Lower lobe of right lung (tissue), 2 donors: ENCODE measurements around the gene PSMA6. TPM values are rescaled to one million over a fixed set of nuclear protein-coding genes. Genes with fewer than 3 reads are reported as not detected.
A peak's percentile ranks its signal among the peaks of the same experiment; 100 is the strongest.
"Not testable (repeated sequence)": the region's sequence is repeated elsewhere in the genome, so short reads cannot be mapped to it uniquely, and the experiment has no call there.

Source experiments
- ATAC-seq, 2 donors: fragments of 200-7000 bp; cut with Tn5 transposase; one replicate each; pipeline ENCODE4 v1.9.1; 2020 to 2022; ENCODE audit warnings: mild to moderate bottlenecking in 2 of 2, moderate library complexity in 2 of 2
- DNase-seq: peaks from one replicate; pipeline ENCODE4 v3.0.0-alpha.2; 2020
- H3K27ac ChIP-seq: fragments of 200-600 bp; one replicate; pipeline ENCODE4 v1.8.0; 2022
- H3K27me3 ChIP-seq: fragments of 200-600 bp; one replicate; pipeline ENCODE4 v1.8.0; 2022; ENCODE audit warnings: low read depth
- H3K36me3 ChIP-seq: fragments of 200-600 bp; one replicate; pipeline ENCODE4 v1.8.0; 2022; ENCODE audit warnings: mild to moderate bottlenecking
- H3K4me1 ChIP-seq: fragments of 200-600 bp; one replicate; pipeline ENCODE4 v1.8.0; 2022
- H3K4me3 ChIP-seq: fragments of 200-600 bp; one replicate; pipeline ENCODE4 v1.8.0; 2022; ENCODE audit warnings: mild to moderate bottlenecking
- H3K9me3 ChIP-seq: fragments of 200-600 bp; one replicate; pipeline ENCODE4 v1.8.0; 2022
- CTCF ChIP-seq: fragments of 200-600 bp; IDR thresholded peaks from one replicate; pipeline ENCODE4 v1.8.0; 2022; ENCODE audit warnings: antibody characterized with exemption, mild to moderate bottlenecking
- intact Hi-C: fragments of 100-400 bp; cut with DNase I; formaldehyde crosslinking; loops from one replicate; pipeline ENCODE4 v1.11.0; 2022
- total RNA-seq: library from RNA; stranded (reverse); fragmentation: NEBNext Ultra II Directional; extraction: Animal tissue kit (Norgen Biotek cat#: 25700); gene quantifications from one replicate; pipeline ENCODE4 v1.2.1, GENCODE V29; 2021
- donor health status: DM: no; HTN: yes; CAD: no; lungs with severe emphysema.

The PSMA6 gene
- total RNA-seq, 1 donor from 2014 or later = 159 TPM

- no peak for ATAC-seq
- H3K4me3 ChIP-seq = no peak overlapping the region
- no peak for DNase-seq
- H3K4me1 ChIP-seq = no peaks in the 10 kb centered on the region
- H3K27me3 ChIP-seq = no peaks in the 10 kb centered on the region
- intact Hi-C loops = no loop called here
- TF ChIP-seq CTCF = no peak
- no peaks in the 10 kb centered on the region for H3K36me3 ChIP-seq
- no peaks in the 10 kb centered on the region for H3K9me3 ChIP-seq
- no peak overlapping the region for H3K27ac ChIP-seq
Observed at GRCh38 chr14:35247777-35248475, 44.3 kb upstream of the PSMA6 start.

- no peak for ATAC-seq
- Histone ChIP-seq H3K4me3 (no peak overlapping the region), H3K4me1 (no peaks in the 10 kb centered on the region), H3K36me3 (no peaks in the 10 kb centered on the region), H3K9me3 (no peaks in the 10 kb centered on the region), H3K27me3 (no peaks in the 10 kb centered on the region), H3K27ac (no peak overlapping the region)
- no peak for TF ChIP-seq CTCF
- DNase-seq = no peak
- intact Hi-C loops = no loop called here
Observed at GRCh38 chr14:35248476-35248788, 43.8 kb upstream of the PSMA6 start.

- peak in 1 of 2 donors; percentile 39 for ATAC-seq
- Histone ChIP-seq H3K27me3 (no peaks in the 10 kb centered on the region), H3K4me1 (no peaks in the 10 kb centered on the region), H3K36me3 (no peaks in the 10 kb centered on the region), H3K9me3 (no peaks in the 10 kb centered on the region), H3K4me3 (no peak overlapping the region), H3K27ac (no peak overlapping the region)
- DNase-seq = no peak
- TF ChIP-seq CTCF = no peak
- intact Hi-C loops = no loop called here
Observed at GRCh38 chr14:35250319-35250718, 41.9 kb upstream of the PSMA6 start.

- no peak for ATAC-seq
- no peak for TF ChIP-seq CTCF
- Histone ChIP-seq H3K4me1 (no peaks in the 10 kb centered on the region), H3K4me3 (no peak overlapping the region), H3K36me3 (no peaks in the 10 kb centered on the region), H3K27me3 (no peaks in the 10 kb centered on the region), H3K9me3 (no peaks in the 10 kb centered on the region), H3K27ac (no peak overlapping the region)
- DNase-seq = no peak
- intact Hi-C loops = no loop called here
Observed at GRCh38 chr14:35252451-35252868, 39.7 kb upstream of the PSMA6 start.

GRCh38 chr14:35253056-35253455 is 39.1 kb upstream of the PSMA6 start:
- intact Hi-C loops = not testable (repeated sequence)

GRCh38 chr14:35254034-35254622 is 38.1 kb upstream of the PSMA6 start:
- DNase-seq, intact Hi-C loops, H3K9me3 ChIP-seq, H3K27me3 ChIP-seq, H3K36me3 ChIP-seq, H3K4me3 ChIP-seq, H3K4me1 ChIP-seq, H3K27ac ChIP-seq, ATAC-seq: not testable (repeated sequence)

More at GRCh38 chr14:35253056-35253455, 39.1 kb upstream of the PSMA6 start:
- not testable (repeated sequence) for H3K36me3 ChIP-seq, H3K4me3 ChIP-seq, H3K4me1 ChIP-seq, DNase-seq, H3K27ac ChIP-seq, ATAC-seq, H3K9me3 ChIP-seq, H3K27me3 ChIP-seq
